K562 (cell line): ENCODE data around the gene TTBK1. TPM values are rescaled to one million over a fixed set of nuclear protein-coding genes. Genes with fewer than 3 reads are reported as not detected.

Experiments
- ADNP ChIP-seq: fragments of 200-800 bp; sonication (Bioruptor generic); IDR thresholded peaks from 2 replicates; pipeline ENCODE4 v1.6.1; 2016; ENCODE audit warnings: missing genetic modification characterization, missing compliant biosample characterization
- ARID2 ChIP-seq: fragments of 450-650 bp; IDR thresholded peaks from 2 replicates; pipeline ENCODE4 v1.6.1; 2017; ENCODE audit warnings: antibody characterized with exemption, mild to moderate bottlenecking
- CTCF ChIP-seq, 3 experiments: IDR thresholded peaks in 2 of 3; conservative IDR thresholded peaks in 1 of 3; 2 replicates each; pipeline ENCODE4 v1.5.1; 2011 to 2012; ENCODE audit warnings: low read length in 3 of 3, mild to moderate bottlenecking in 3 of 3, control low read depth in 2 of 3, improper control_type of control experiment in 1 of 3, inconsistent platforms in 1 of 3, low read depth in 1 of 3, mixed read lengths in 1 of 3, moderate library complexity in 1 of 3; ENCODE audit not compliant: insufficient read depth in 2 of 3
- CTCFL ChIP-seq: IDR thresholded peaks from 2 replicates; pipeline ENCODE4 v1.6.1; 2011; ENCODE audit warnings: borderline replicate concordance, low read depth, mild to moderate bottlenecking, moderate library complexity, low read length; ENCODE audit not compliant: insufficient read depth, poor library complexity, severe bottlenecking
- DPF2 ChIP-seq: fragments of 450-650 bp; IDR thresholded peaks from 2 replicates; pipeline ENCODE4 v1.6.1; 2016
- ELF4 ChIP-seq: fragments of 450-650 bp; formaldehyde crosslinking; IDR thresholded peaks from 2 replicates; pipeline ENCODE4 v1.4.0; 2022; ENCODE audit warnings: missing genetic modification characterization
- GMEB1 ChIP-seq: fragments of 250-450 bp; sonication (Bioruptor Pico); IDR thresholded peaks from 2 replicates; pipeline ENCODE4 v1.4.0; 2020; ENCODE audit warnings: mild to moderate bottlenecking
- MAFK ChIP-seq: IDR thresholded peaks from 2 replicates; pipeline ENCODE4 v1.6.1; 2011; ENCODE audit warnings: low read length, improper control_type of control experiment
- PHF21A ChIP-seq: fragments of 450-650 bp; IDR thresholded peaks from 2 replicates; pipeline ENCODE4 v1.6.1; 2017; ENCODE audit warnings: low read depth, borderline replicate concordance
- RBM14 ChIP-seq: fragments of 200-400 bp; formaldehyde crosslinking; IDR thresholded peaks from 2 replicates; pipeline ENCODE4 v1.6.1; 2018; ENCODE audit warnings: low read depth, mild to moderate bottlenecking, low read length, moderate library complexity, borderline replicate concordance; ENCODE audit not compliant: insufficient read depth
- SAFB ChIP-seq: fragments of 200-400 bp; formaldehyde crosslinking; IDR thresholded peaks from 2 replicates; pipeline ENCODE4 v1.6.1; 2017; ENCODE audit warnings: low read depth, low read length, borderline replicate concordance
- SMAD4 ChIP-seq: fragments of 250-450 bp; sonication (Bioruptor Pico); conservative IDR thresholded peaks from 2 replicates; pipeline ENCODE4 v1.8.0; 2021; ENCODE audit warnings: inconsistent platforms, mild to moderate bottlenecking, moderate library complexity
- TARDBP ChIP-seq: fragments of 450-650 bp; IDR thresholded peaks from 2 replicates; pipeline ENCODE4 v1.6.1; 2016
- TCFL5 ChIP-seq: fragments of 250-450 bp; sonication (Bioruptor Pico); conservative IDR thresholded peaks from 2 replicates; pipeline ENCODE4 v1.6.1; 2021; ENCODE audit warnings: mild to moderate bottlenecking, moderate library complexity, matching md5 sums
- U2AF1 ChIP-seq: fragments of 200-400 bp; formaldehyde crosslinking; optimal IDR thresholded peaks from 2 replicates; pipeline ENCODE3; 2017; ENCODE audit warnings: mild to moderate bottlenecking, low read depth, low read length, moderate library complexity
- ZBTB1 ChIP-seq: sonication (generic); formaldehyde crosslinking; IDR thresholded peaks from 2 replicates; pipeline ENCODE4 v1.8.1; 2023; ENCODE audit warnings: missing genetic modification reagents, low read depth, mild to moderate bottlenecking, borderline replicate concordance
- ZBTB49 ChIP-seq: sonication (generic); formaldehyde crosslinking; IDR thresholded peaks from 2 replicates; pipeline ENCODE4 v1.8.0; 2022; ENCODE audit warnings: missing genetic modification reagents, mild to moderate bottlenecking, borderline replicate concordance
- ZNF143 ChIP-seq: sonication (generic); formaldehyde crosslinking; IDR thresholded peaks from 2 replicates; pipeline ENCODE4 v1.9.0; 2022; ENCODE audit warnings: mild to moderate bottlenecking, missing genetic modification reagents
- ZNF695 ChIP-seq: fragments of 450-650 bp; formaldehyde crosslinking; IDR thresholded peaks from 2 replicates; pipeline ENCODE4 v1.4.0; 2020; ENCODE audit warnings: mild to moderate bottlenecking, moderate library complexity
- polyA plus RNA-seq, 8 experiments: library from polyadenylated mRNA; depleted of rRNA in 4 of 8; stranded (reverse) in 5 of 8; unstranded in 3 of 8; fragments of >200 nt; fragmentation: Nextera tagmentation in 2 of 8; fragmentation: Illumina TruSeq in 1 of 8; extraction: Ambion mirVana in 2 of 8; extraction: Trizol in 1 of 8; gene quantifications; 2 replicates each; pipeline versions ENCODE4 v1.2.1 to v1.2.3, GENCODE V29; 2011 to 2014; ENCODE audit warnings: inconsistent platforms in 1 of 8, missing spikeins in 1 of 8
- total RNA-seq, 7 experiments: library from RNA; depleted of rRNA in 6 of 7; stranded (reverse); fragments of >200 nt in 6 of 7; fragmentation: Illumina TruSeq in 2 of 7; extraction: Trizol in 2 of 7; gene quantifications; 2 replicates each; pipeline versions ENCODE4 v1.2.1 to v1.2.3, GENCODE V29; 2011 to 2021; ENCODE audit warnings: low replicate concordance in 1 of 7

The TTBK1 gene
- total and polyA plus RNA-seq, 9 of the 15 experiments (the other 6 are each of a cell fraction or from before 2014, with no cell fraction given), result not detected

- TF ChIP-seq ZBTB49 (CRISPR knock-in tag) (no peak), DPF2 (peak; percentile 22; the same call in 1 of the 2 replicates), MAFK (peak; percentile 55; the same call in 1 of the 2 replicates), SMAD4 (CRISPR knock-in tag) (peak; percentile 92), CTCF (IDR thresholded peaks at IDR 0.05 in 2 of 3, conservative IDR thresholded peaks at IDR 0.05 in 1 of 3; ENCODE audit: insufficient read depth in 2 of 3, low read depth in 1 of 3, low read length in 3 of 3) (peak; percentile 87 to 91 (median 88)), TCFL5 (CRISPR knock-in tag) (no peak), GMEB1 (CRISPR knock-in tag) (0 out of 2 replicates have a peak, but pooled peaks have one; percentile 38), RBM14 (0 out of 2 replicates have a peak, but pooled peaks have one; percentile 60), ADNP (tag) (no peak), SAFB (0 out of 2 replicates have a peak, but pooled peaks have one; percentile 19), ARID2 (no peak), ZBTB1 (CRISPR knock-in tag) (peak; percentile 92), U2AF1 (peak; percentile 99), TARDBP (peak; percentile 74; the same call in 1 of the 2 replicates), ELF4 (CRISPR knock-in tag) (no peak; the same call in 1 of the 2 replicates), CTCFL (peak; percentile 100), ZNF695 (CRISPR knock-in tag) (no peak), ZNF143 (CRISPR knock-in tag) (peak; percentile 9; the same call in 1 of the 2 replicates), PHF21A (no peak)
These were observed 14.1 kb upstream of the TTBK1 start, which contains the start of gene DNPH1 (continued) for GRCh38 chr6:43228951-43229802.
